ENCODE measurements around the gene PFKL. TPM values are rescaled to one million over a fixed set of nuclear protein-coding genes. Genes with fewer than 3 reads are reported as not detected.

PFKL gene
- total and polyA plus RNA-seq, 2 of the 8 experiments (the other 6 are each of a cell fraction or from before 2014, with no cell fraction given), result 80.2 to 82.3 TPM

DNA sequence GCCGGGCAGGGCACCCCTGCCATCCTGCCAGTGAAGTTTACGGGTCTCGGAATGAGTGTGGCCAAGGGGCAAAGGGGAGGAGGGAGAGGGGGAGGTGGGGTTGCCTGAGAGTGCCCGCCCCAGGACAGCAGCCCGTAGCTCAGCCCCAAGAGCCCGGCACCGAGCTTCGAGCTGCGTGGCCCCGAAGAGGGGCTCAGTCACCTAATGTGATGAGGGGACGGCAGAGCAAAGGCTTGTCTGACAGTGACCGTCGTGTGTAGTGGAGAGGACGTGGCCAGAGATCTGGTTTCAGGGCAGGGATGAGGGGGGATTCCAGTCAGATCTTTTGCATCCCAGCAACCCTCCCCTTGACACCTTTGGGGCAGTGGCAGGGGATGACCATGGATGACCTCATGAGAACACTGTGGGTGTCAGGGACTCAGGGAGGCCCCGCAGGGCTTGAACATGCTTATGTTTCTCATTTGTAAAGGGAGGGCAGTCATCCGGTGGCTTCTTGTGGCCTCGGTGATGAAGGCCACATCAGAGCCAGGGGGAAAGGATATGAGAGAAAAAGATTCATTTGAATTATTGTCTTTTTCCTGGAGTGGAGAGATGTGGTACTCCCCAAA, 52.5 kb downstream of the PFKL start:
- no peak overlapping the region for H3K56ac ChIP-seq (replicated peaks; ENCODE audit: insufficient read length, low read depth, low read length)
- no peak overlapping the region for H4K91ac ChIP-seq (replicated peaks; ENCODE audit: insufficient read length, low read length)
- H3K79me1 ChIP-seq (ENCODE audit: low read depth, low read length), result no peaks in the 10 kb centered on the region
- H2BK5ac ChIP-seq (ENCODE audit: low read depth, low read length), result no peak overlapping the region
- H3K27me3 ChIP-seq (replicated peaks in 1 of 4; ENCODE audit: control insufficient read depth in 3 of 4, extremely low read depth in 1 of 4, insufficient read depth in 3 of 4, low read length in 3 of 4), result peaks cover 17 to 40% (median 28%) of the 10 kb centered on the region in 4 experiments; a peak in 6 of 7 replicates
- no peak overlapping the region for H2BK120ac ChIP-seq (replicated peaks; ENCODE audit: low read depth, low read length)
- H3K4ac ChIP-seq (replicated peaks; ENCODE audit: insufficient read length, low read depth, low read length), result no peak overlapping the region
- no peak overlapping the region for H3K27ac ChIP-seq (ENCODE audit: low read depth, low read length)
- H4K20me1 ChIP-seq (replicated peaks in 1 of 2; ENCODE audit: control insufficient read depth in 1 of 2, insufficient read depth in 2 of 2, low read length in 2 of 2), result no peaks in the 10 kb centered on the region
- WGBS, 2 experiments (ENCODE audit: extremely low coverage in 1 of 2, insufficient coverage in 1 of 2, insufficient read length in 1 of 2, insufficient replicate concordance in 2 of 2, low coverage in 1 of 2, low lambda C conversion rate in 2 of 2, missing lambda C conversion rate in 1 of 2), result 94% methylated on average over 7 of the region's 17 CpGs; no CpG with 5 or more reads in 1 of the 2 experiments
- no peaks in the 10 kb centered on the region for H3K9me3 ChIP-seq (ENCODE audit: insufficient read depth in 2 of 2, low read depth in 1 of 2, low read length in 1 of 2)
- no peak for DNase-seq (ENCODE audit: low read depth in 1 of 2, low spot score in 2 of 2)
- H3K4me3 ChIP-seq (ENCODE audit: extremely low read depth in 1 of 4, insufficient read depth in 2 of 4, low read depth in 3 of 4, low read length in 4 of 4), result no peak overlapping the region
- no peak overlapping the region for H3K18ac ChIP-seq (ENCODE audit: extremely low read depth, low read length)
- H4K5ac ChIP-seq (ENCODE audit: insufficient read length, low read depth, low read length), result no peak overlapping the region
- peaks cover 0 to 5% (median under 1%) of the 10 kb centered on the region in 4 experiments; a peak in 2 of 7 replicates for H3K4me1 ChIP-seq (replicated peaks in 1 of 4; ENCODE audit: control insufficient read depth in 3 of 4, insufficient read depth in 4 of 4, low read length in 3 of 4)
- no peak overlapping the region for H2AK5ac ChIP-seq (ENCODE audit: low read depth, low read length)
- H3K23me2 ChIP-seq (ENCODE audit: low read depth, low read length), result no peaks in the 10 kb centered on the region; the same call in 1 of the 2 replicates
- ChIA-PET CTCF (ENCODE audit: partially characterized antibody) (interaction anchor here (1.3 to 3.3 kb wide), 4 partner anchors 10 to 92 kb away, joined by 3 to 11 read pairs (median 6); no protein-coding TSS in a partner anchor), POLR2A (ENCODE audit: partially characterized antibody) (no interaction called here)
- H3K36me3 ChIP-seq (ENCODE audit: control insufficient read depth in 2 of 4, insufficient read depth in 4 of 4, low read length in 3 of 4), result no peaks in the 10 kb centered on the region
- H2AFZ ChIP-seq (ENCODE audit: low read length), result no peak overlapping the region
- H3K14ac ChIP-seq (ENCODE audit: insufficient read length), result no peak overlapping the region
- H2BK12ac ChIP-seq (ENCODE audit: low read depth, low read length), result no peak overlapping the region
- H3K79me2 ChIP-seq (ENCODE audit: control insufficient read depth in 1 of 2, insufficient read depth in 2 of 2, low read length in 2 of 2), result no peaks in the 10 kb centered on the region
- no peak overlapping the region; the same call in 1 of the 2 replicates for H2BK15ac ChIP-seq (ENCODE audit: low read length)
- no peak for FAIRE-seq
- no peak overlapping the region for H4K8ac ChIP-seq (ENCODE audit: extremely low read depth, insufficient read depth, low read length)
- no peak overlapping the region for H3K4me2 ChIP-seq (ENCODE audit: insufficient read depth in 1 of 2, low read depth in 2 of 2, low read length in 2 of 2)
- no peak for TF ChIP-seq HDAC6 (IDR thresholded peaks at IDR 0.05; ENCODE audit: low read depth, low read length)
- no peak overlapping the region for H3K9ac ChIP-seq (replicated peaks in 1 of 4; ENCODE audit: extremely low read depth in 1 of 4, low read depth in 3 of 4, low read length in 3 of 4)
- no peak overlapping the region for H3K23ac ChIP-seq (ENCODE audit: insufficient read length)
- no peak overlapping the region for H2BK20ac ChIP-seq (ENCODE audit: low read length)

Data from H1 (cell line).